ENCODE data around the gene FARS2.
"Not testable (repeated sequence)": the region's sequence is repeated elsewhere in the genome, so short reads cannot be mapped to it uniquely, and the experiment has no call there.

FARS2 gene

DNA sequence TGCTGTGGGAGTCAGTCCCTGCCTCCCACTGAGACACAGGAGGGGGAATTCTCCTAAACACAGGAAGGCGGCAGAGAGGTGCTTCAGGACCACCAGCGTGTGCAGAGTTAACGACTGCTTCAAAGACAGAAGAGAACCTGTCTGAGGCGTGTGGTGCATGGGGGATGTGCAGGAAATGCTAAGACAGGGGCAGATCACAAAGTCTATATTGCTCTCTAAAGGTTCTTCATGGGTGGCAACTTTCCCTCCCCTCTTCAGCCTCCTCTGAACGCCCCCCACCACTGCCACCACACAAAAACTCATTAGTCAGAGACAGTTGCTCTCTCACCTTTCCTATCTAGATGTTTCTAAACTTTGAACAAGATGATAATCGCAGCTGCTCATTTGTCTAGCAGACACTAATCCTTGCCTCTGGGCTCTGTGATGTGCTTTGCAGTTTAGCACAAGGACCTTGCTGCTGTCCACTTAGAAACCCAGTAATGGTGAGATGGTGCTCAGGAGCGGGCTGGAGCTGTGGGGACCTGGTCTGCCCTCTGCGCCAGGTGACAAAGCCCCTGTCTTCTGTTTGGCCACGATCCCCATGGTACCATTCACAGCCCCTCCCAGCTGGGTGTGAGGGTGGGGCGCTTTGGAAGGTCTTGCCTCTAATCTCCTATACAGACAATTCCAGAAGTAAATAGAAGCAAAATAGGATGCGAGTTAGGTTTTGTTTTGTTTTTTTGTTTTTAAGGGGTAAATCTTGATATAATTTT lies 525.8 kb downstream of the FARS2 start:
- DNase-seq (ENCODE audit: low read depth), result no peak
- no peak overlapping the region for H3K4me3 ChIP-seq (ENCODE audit: low read depth, low read length)
- TF ChIP-seq, protein P1, sequence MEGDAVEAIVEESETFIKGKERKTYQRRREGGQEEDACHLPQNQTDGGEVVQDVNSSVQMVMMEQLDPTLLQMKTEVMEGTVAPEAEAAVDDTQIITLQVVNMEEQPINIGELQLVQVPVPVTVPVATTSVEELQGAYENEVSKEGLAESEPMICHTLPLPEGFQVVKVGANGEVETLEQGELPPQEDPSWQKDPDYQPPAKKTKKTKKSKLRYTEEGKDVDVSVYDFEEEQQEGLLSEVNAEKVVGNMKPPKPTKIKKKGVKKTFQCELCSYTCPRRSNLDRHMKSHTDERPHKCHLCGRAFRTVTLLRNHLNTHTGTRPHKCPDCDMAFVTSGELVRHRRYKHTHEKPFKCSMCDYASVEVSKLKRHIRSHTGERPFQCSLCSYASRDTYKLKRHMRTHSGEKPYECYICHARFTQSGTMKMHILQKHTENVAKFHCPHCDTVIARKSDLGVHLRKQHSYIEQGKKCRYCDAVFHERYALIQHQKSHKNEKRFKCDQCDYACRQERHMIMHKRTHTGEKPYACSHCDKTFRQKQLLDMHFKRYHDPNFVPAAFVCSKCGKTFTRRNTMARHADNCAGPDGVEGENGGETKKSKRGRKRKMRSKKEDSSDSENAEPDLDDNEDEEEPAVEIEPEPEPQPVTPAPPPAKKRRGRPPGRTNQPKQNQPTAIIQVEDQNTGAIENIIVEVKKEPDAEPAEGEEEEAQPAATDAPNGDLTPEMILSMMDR (IDR thresholded peaks at IDR 0.05; ENCODE audit: low read depth, low read length, missing control alignments), result no peak

GRCh38 chr6:5789426-5789825 lies 528.1 kb downstream of the FARS2 start:
- not testable (repeated sequence) for H3K4me3 ChIP-seq (ENCODE audit: low read depth, low read length); DNase-seq (ENCODE audit: low read depth)

DNA sequence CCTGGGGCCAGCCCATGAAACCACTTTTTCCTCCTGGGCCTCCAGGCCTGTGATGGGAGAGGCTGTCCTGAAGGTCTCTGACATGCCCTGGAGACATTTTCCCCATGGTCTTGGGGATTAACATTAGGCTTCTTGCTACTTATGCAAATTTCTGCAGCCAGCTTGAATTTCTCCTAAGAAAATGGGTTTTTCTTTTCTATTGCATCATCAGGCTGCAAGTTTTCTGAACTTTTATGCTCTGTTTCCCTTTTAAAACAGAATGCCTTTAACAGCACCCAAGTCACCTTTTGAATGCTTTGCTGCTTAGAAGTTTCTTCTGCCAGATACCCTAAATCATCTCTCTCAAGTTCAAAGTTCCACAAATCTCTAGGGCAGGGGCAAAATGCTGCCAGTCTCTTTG lies 535.2 kb downstream of the FARS2 start:
- DNase-seq (ENCODE audit: low read depth); H3K4me3 ChIP-seq (ENCODE audit: low read depth, low read length): not testable (repeated sequence)

GRCh38 chr6:5806406-5806805 lies 545.1 kb downstream of the FARS2 start:
- not testable (repeated sequence) for DNase-seq (ENCODE audit: low read depth)

GRCh38 chr6:5809450-5809849 lies 548.1 kb downstream of the FARS2 start:
- TF ChIP-seq, protein P1 (IDR thresholded peaks at IDR 0.05; ENCODE audit: low read depth, low read length, missing control alignments), result no peak
- DNase-seq (ENCODE audit: low read depth), result no peak
- no peak overlapping the region for H3K4me3 ChIP-seq (ENCODE audit: low read depth, low read length)

More at GRCh38 chr6:5806406-5806805, 545.1 kb downstream of the FARS2 start:
- H3K4me3 ChIP-seq (ENCODE audit: low read depth, low read length), result not testable (repeated sequence)

DNA sequence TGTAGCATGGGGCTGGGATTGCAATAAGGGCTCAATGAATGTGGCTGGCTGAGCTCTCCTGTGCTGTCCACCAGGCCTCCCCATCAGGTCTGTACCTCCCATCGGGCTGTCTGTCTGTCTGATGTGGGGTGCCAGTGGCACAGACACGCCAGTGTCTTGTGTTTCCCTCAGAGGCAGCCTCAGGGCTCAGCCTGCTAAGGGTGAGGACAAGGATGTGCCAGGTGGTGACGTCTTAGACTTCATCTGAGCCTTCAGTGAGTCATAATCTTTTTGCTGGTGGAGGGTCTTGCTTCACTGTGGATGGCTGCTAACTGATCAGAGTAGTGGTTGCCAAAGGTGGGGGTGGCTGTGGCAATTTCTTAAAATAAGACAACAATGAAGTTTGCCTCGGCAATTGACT lies 550.7 kb downstream of the FARS2 start:
- no peak for DNase-seq (ENCODE audit: low read depth)
- no peak overlapping the region for H3K4me3 ChIP-seq (ENCODE audit: low read depth, low read length)
- TF ChIP-seq, protein P1 (IDR thresholded peaks at IDR 0.05; ENCODE audit: low read depth, low read length, missing control alignments), result no peak

GRCh38 chr6:5813625-5814027 lies 552.3 kb downstream of the FARS2 start:
- H3K4me3 ChIP-seq (ENCODE audit: low read depth, low read length), result no peak overlapping the region
- TF ChIP-seq, protein P1 (IDR thresholded peaks at IDR 0.05; ENCODE audit: low read depth, low read length, missing control alignments), result no peak
- no peak for DNase-seq (ENCODE audit: low read depth)

DNA sequence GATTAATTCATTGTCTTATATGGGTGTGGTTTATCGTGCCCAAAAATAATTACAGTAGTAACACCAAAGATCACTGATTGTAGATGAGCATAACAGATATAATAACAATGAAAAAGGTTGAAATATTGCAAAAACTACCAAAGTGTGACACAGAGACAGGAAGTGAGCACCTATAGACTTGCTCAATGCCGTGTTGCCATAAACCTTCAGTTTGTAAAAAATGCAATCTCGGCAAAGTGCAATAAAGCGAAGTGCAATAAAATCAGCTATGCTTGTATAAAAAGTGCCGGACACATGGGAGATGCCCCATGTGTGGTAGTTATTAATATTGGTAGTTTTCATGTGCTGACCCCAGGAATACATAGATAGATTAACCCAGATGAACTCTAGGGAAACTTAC lies 552.8 kb downstream of the FARS2 start:
- H3K4me3 ChIP-seq (ENCODE audit: low read depth, low read length), result no peak overlapping the region
- no peak for DNase-seq (ENCODE audit: low read depth)
- TF ChIP-seq, protein P1 (IDR thresholded peaks at IDR 0.05; ENCODE audit: low read depth, low read length, missing control alignments), result no peak

Measured in GM12864 (cell line).